ENCODE data around the gene VPS51. TPM values are rescaled to one million over a fixed set of nuclear protein-coding genes. Genes with fewer than 3 reads are reported as not detected.
A peak's percentile ranks its signal among the peaks of the same experiment; 100 is the strongest.

VPS51 gene
- total and polyA plus RNA-seq, 9 of the 15 experiments (the other 6 are each of a cell fraction or from before 2014, with no cell fraction given) = 1.8 to 143 (median 46.8) TPM

- TF ChIP-seq ZBTB9 (CRISPR knock-in tag; IDR thresholded peaks at IDR 0.05) = no peak
- TF ChIP-seq TFAP4 (CRISPR knock-in tag; IDR thresholded peaks at IDR 0.05; ENCODE audit: borderline replicate concordance) = 0 out of 2 replicates have a peak, but pooled peaks have one; percentile 15
- TF ChIP-seq ZNF274 (IDR thresholded peaks at IDR 0.05; ENCODE audit: borderline replicate concordance, low read depth, low read length) = no peak
- TF ChIP-seq TRIM25 (IDR thresholded peaks at IDR 0.05; ENCODE audit: borderline replicate concordance) = no peak
- TF ChIP-seq ZKSCAN1 (IDR thresholded peaks at IDR 0.05; ENCODE audit: low read depth, low read length) = no peak
- peak; percentile 54 for TF ChIP-seq CTCFL (IDR thresholded peaks at IDR 0.05; ENCODE audit: borderline replicate concordance, insufficient read depth, low read depth, low read length, poor library complexity, severe bottlenecking)
- TF ChIP-seq ETS1 (conservative IDR thresholded peaks at IDR 0.05; ENCODE audit: control insufficient read depth, low read depth, low read length) = no peak
- TF ChIP-seq BRCA1 (IDR thresholded peaks at IDR 0.05) = no peak
- no peak for TF ChIP-seq BRCA1 (CRISPR knock-in tag; IDR thresholded peaks at IDR 0.05)
Observed at GRCh38 chr11:65077451-65077850, 18.6 kb upstream of the VPS51 start (continued).

Measured in K562 (cell line).